OCI-LY1 (cell line): ENCODE results near the gene ALDH4A1.

Experiments used
- EZH2 ChIP-seq: fragments of 200-600 bp; sonication (generic), shearing (Covaris generic); IDR thresholded peaks from 2 replicates; pipeline ENCODE4 v1.8.0; 2017; ENCODE audit warnings: borderline replicate concordance, mixed run types, mild to moderate bottlenecking, antibody characterized with exemption, low read length, moderate library complexity, mixed read lengths
- TF ChIP-seq, protein P1 (sequence below): fragments of 200-600 bp; sonication (generic), shearing (Covaris generic); IDR thresholded peaks from 2 replicates; pipeline ENCODE4 v1.5.1; 2017; ENCODE audit warnings: mild to moderate bottlenecking, antibody characterized with exemption, low read length, moderate library complexity, mixed read lengths

DNA sequence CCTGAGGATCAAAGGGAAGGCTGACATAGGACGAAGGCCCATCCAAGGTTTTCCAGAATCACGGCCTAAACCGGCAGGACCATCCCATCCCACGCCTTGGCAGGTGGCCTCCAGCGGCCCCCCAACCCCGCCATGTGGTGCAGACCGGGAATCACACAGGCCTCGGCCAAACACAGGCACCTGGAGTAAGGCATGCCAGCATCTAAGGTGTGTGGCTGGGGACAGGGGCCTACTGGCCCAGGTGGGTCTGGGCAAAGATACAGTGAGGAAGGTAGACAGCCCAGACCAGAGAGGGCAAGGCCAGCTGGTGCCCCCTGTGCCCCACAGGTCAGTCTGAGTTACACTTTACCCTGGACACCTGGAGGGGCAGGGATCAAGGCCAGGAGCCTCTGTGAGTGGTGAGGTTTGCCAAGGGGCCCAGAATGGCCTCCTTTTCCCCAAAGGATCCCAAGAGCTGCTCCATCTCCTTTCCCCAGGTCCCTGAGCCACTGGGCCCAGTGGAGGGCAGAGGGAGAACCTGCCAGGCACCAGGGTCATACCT is 30.2 kb downstream of the ALDH4A1 start:
- TF ChIP-seq, protein P1, sequence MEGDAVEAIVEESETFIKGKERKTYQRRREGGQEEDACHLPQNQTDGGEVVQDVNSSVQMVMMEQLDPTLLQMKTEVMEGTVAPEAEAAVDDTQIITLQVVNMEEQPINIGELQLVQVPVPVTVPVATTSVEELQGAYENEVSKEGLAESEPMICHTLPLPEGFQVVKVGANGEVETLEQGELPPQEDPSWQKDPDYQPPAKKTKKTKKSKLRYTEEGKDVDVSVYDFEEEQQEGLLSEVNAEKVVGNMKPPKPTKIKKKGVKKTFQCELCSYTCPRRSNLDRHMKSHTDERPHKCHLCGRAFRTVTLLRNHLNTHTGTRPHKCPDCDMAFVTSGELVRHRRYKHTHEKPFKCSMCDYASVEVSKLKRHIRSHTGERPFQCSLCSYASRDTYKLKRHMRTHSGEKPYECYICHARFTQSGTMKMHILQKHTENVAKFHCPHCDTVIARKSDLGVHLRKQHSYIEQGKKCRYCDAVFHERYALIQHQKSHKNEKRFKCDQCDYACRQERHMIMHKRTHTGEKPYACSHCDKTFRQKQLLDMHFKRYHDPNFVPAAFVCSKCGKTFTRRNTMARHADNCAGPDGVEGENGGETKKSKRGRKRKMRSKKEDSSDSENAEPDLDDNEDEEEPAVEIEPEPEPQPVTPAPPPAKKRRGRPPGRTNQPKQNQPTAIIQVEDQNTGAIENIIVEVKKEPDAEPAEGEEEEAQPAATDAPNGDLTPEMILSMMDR, result no peak
- no peak for TF ChIP-seq EZH2
